ENCODE data around the gene BOD1L2. TPM values are rescaled to one million over a fixed set of nuclear protein-coding genes. Genes with fewer than 3 reads are reported as not detected.

Gene BOD1L2
- total RNA-seq, 1 experiment from 2014 or later, result not detected

GRCh38 chr18:57125627-57126026, 21.3 kb upstream of the BOD1L2 start:
- RAD21 ChIA-PET (ENCODE audit: low non-redundant PET in 1 of 2, low total read pairs in 2 of 2, uncharacterized antibody in 2 of 2, unreplicated experiment in 2 of 2), result no interaction called here
- TF ChIP-seq EZH2 (IDR thresholded peaks at IDR 0.05), result no peak
- TF ChIP-seq ELF1 (IDR thresholded peaks at IDR 0.05; ENCODE audit: borderline replicate concordance, low read depth), result no peak
- TF ChIP-seq, protein P1, sequence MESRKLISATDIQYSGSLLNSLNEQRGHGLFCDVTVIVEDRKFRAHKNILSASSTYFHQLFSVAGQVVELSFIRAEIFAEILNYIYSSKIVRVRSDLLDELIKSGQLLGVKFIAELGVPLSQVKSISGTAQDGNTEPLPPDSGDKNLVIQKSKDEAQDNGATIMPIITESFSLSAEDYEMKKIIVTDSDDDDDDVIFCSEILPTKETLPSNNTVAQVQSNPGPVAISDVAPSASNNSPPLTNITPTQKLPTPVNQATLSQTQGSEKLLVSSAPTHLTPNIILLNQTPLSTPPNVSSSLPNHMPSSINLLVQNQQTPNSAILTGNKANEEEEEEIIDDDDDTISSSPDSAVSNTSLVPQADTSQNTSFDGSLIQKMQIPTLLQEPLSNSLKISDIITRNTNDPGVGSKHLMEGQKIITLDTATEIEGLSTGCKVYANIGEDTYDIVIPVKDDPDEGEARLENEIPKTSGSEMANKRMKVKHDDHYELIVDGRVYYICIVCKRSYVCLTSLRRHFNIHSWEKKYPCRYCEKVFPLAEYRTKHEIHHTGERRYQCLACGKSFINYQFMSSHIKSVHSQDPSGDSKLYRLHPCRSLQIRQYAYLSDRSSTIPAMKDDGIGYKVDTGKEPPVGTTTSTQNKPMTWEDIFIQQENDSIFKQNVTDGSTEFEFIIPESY (IDR thresholded peaks at IDR 0.05; ENCODE audit: extremely low read depth, insufficient replicate concordance, low read length), result no peak
- TF ChIP-seq POLR2AphosphoS5 (IDR thresholded peaks at IDR 0.05; ENCODE audit: low read depth, low read length), result no peak
- TF ChIP-seq MAX (IDR thresholded peaks at IDR 0.05), result no peak
- TF ChIP-seq POLR2A (IDR thresholded peaks at IDR 0.05; ENCODE audit: borderline replicate concordance, extremely low read depth, insufficient read depth, insufficient read length), result no peak
- no peak for TF ChIP-seq ZFX (IDR thresholded peaks at IDR 0.05)
- no peak for TF ChIP-seq SIN3A (IDR thresholded peaks at IDR 0.05; ENCODE audit: low read depth)
- TF ChIP-seq EZH2phosphoT487 (IDR thresholded peaks at IDR 0.05; ENCODE audit: borderline replicate concordance), result no peak
- no peak for TF ChIP-seq RAD21 (IDR thresholded peaks at IDR 0.05; ENCODE audit: low read depth)
- Histone ChIP-seq H2AFZ (ENCODE audit: low read depth, low read length, poor library complexity, severe bottlenecking) (no peak overlapping the region), H3K27me3 (ENCODE audit: insufficient read depth, low read length) (peaks cover 64% of the 10 kb centered on the region), H4K20me1 (ENCODE audit: insufficient read depth) (no peaks in the 10 kb centered on the region), H3K4me2 (ENCODE audit: low read length) (no peak overlapping the region), H3K9ac (ENCODE audit: low read length) (no peak overlapping the region), H3K36me3 (ENCODE audit: control insufficient read depth in 1 of 2, insufficient read depth in 2 of 2, low read length in 2 of 2) (no peaks in the 10 kb centered on the region), H3K4me3 (replicated peaks in 1 of 2; ENCODE audit: low read depth in 1 of 2, low read length in 2 of 2) (no peak overlapping the region), H3K79me2 (ENCODE audit: insufficient read depth, low read length) (no peaks in the 10 kb centered on the region), H3K9me2 (ENCODE audit: insufficient read depth) (no peaks in the 10 kb centered on the region), H3K9me3 (ENCODE audit: control insufficient read depth in 1 of 2, insufficient read depth in 1 of 2, low read depth in 1 of 2, low read length in 2 of 2) (no peaks in the 10 kb centered on the region), H3K4me1 (ENCODE audit: control insufficient read depth in 1 of 2, insufficient read depth in 2 of 2, low read length in 2 of 2) (no peaks in the 10 kb centered on the region), H3K27ac (ENCODE audit: low read depth, low read length) (no peak overlapping the region)
- POLR2A ChIA-PET, result no interaction called here
- intact Hi-C loops (cut with micrococcal nuclease), result no loop called here
- CTCF ChIA-PET, result no interaction called here
- DNase-seq (ENCODE audit: low read depth, low spot score) (no peak), ATAC-seq (no peak)
- no TSS peak for BruUV-seq (replicated peaks)

All from HCT116 (cell line).